OCI-LY1 (cell line): ENCODE data around the gene FRMD4A.

ENCODE experiments used
- CTCF ChIP-seq: fragments of 200-600 bp; sonication (generic), shearing (Covaris generic); IDR thresholded peaks from 2 replicates; pipeline ENCODE4 v1.5.1; 2017; ENCODE audit warnings: mild to moderate bottlenecking, antibody characterized with exemption, low read length, moderate library complexity, mixed read lengths
- EZH2 ChIP-seq: fragments of 200-600 bp; sonication (generic), shearing (Covaris generic); IDR thresholded peaks from 2 replicates; pipeline ENCODE4 v1.8.0; 2017; ENCODE audit warnings: borderline replicate concordance, mixed run types, mild to moderate bottlenecking, antibody characterized with exemption, low read length, moderate library complexity, mixed read lengths

DNA sequence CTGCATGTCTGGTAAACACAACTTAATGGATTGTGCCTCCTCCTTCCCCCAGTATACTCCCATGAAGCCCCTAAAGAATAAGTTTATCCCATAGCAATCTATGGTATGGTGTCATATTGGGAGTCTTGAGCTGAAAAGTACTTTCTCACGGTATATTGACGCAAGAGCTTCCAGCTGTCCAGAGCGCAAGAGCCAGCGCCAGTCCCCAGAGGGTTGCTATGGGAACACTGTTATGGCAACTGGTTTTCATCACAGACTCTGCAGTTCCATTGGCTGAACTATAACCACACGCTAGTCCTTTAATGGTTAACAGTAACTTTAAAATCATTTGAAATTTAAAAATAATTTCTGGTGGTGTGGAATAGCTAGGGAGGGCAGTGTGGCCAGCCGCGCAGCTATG lies 697.0 kb downstream of the FRMD4A start:
- no peak for TF ChIP-seq CTCF
- TF ChIP-seq EZH2, result no peak
